ENCODE data around the gene HACD2. TPM values are rescaled to one million over a fixed set of nuclear protein-coding genes. Genes with fewer than 3 reads are reported as not detected.

The HACD2 gene
- total and polyA plus RNA-seq, 2 donors (not counting 3 experiments of a cell fraction or from before 2014, with no cell fraction given) = 17.0 to 20.9 TPM

GRCh38 chr3:123552095-123552714 lies 32.6 kb downstream of the HACD2 start:
- Histone ChIP-seq H3K9me3 (replicated peaks; ENCODE audit: control insufficient read depth, insufficient read depth, low read length) (no peaks in the 10 kb centered on the region), H3K9me1 (replicated peaks; ENCODE audit: control insufficient read depth, extremely low read depth, insufficient read depth, low read length) (no peaks in the 10 kb centered on the region), H3K4me1 (ENCODE audit: control insufficient read depth, extremely low read depth, insufficient read depth, low read length) (no peaks in the 10 kb centered on the region), H3K79me2 (ENCODE audit: control insufficient read depth, insufficient read depth, low read length) (no peaks in the 10 kb centered on the region), H3K27ac (ENCODE audit: insufficient read depth, low read depth, low read length) (no peak overlapping the region), H4K20me1 (replicated peaks; ENCODE audit: control insufficient read depth, extremely low read depth, insufficient read depth, low read length) (no peaks in the 10 kb centered on the region), H3K9ac (replicated peaks; ENCODE audit: extremely low read depth, insufficient read depth, low read length) (no peak overlapping the region), H3K4me2 (ENCODE audit: insufficient read depth, low read length) (no peak overlapping the region), H3K36me3 (ENCODE audit: control insufficient read depth in 2 of 2, extremely low read depth in 1 of 2, insufficient read depth in 2 of 2, low read length in 2 of 2) (peaks cover 0 to 8% of the 10 kb centered on the region in 2 experiments), H3K4me3 (replicated peaks in 1 of 3; ENCODE audit: insufficient read depth in 1 of 3, low read depth in 1 of 3, low read length in 3 of 3) (no peak overlapping the region), H2AFZ (ENCODE audit: low read depth, low read length) (no peak overlapping the region), H3K27me3 (ENCODE audit: control insufficient read depth in 2 of 2, insufficient read depth in 2 of 2, low read length in 2 of 2) (no peaks in the 10 kb centered on the region)
- intact Hi-C loops (cut with micrococcal nuclease) = no loop called here
- BruUV-seq (replicated peaks) = no TSS peak
- ChIA-PET CTCF (interaction anchor here (0.8 to 1.1 kb wide), 4 partner anchors 14 to 221 kb away, joined by 3 to 5 read pairs (median 4); no protein-coding TSS in a partner anchor), POLR2A (no interaction called here)
- dilution Hi-C loops (cut with MboI; ENCODE audit: extremely low pct_ligation_motif_present, low sequenced_read_pairs) = no loop called here
- peak; percentile 47 to 54 for TF ChIP-seq CTCF (IDR thresholded peaks at IDR 0.05; ENCODE audit: extremely low read depth in 1 of 2, insufficient read depth in 1 of 2, low read depth in 1 of 2, low read length in 2 of 2)
- TF ChIP-seq GATA2 (IDR thresholded peaks at IDR 0.05; ENCODE audit: insufficient read depth, insufficient read length, low read depth, low read length) = no peak
- FAIRE-seq = peak; percentile 67
- peak; percentile 45 for DNase-seq (ENCODE audit: low read depth, low spot score)

- POLR2A ChIA-PET = no interaction called here
- no peaks in the 10 kb centered on the region for H3K27me3 ChIP-seq (ENCODE audit: control insufficient read depth in 2 of 2, insufficient read depth in 2 of 2, low read length in 2 of 2)
- dilution Hi-C loops (cut with MboI; ENCODE audit: extremely low pct_ligation_motif_present, low sequenced_read_pairs) = no loop called here
- no peak for DNase-seq (ENCODE audit: low read depth, low spot score)
- no peak overlapping the region for H3K4me3 ChIP-seq (replicated peaks in 1 of 3; ENCODE audit: insufficient read depth in 1 of 3, low read depth in 1 of 3, low read length in 3 of 3)
- peaks cover 0 to 8% of the 10 kb centered on the region in 2 experiments for H3K36me3 ChIP-seq (ENCODE audit: control insufficient read depth in 2 of 2, extremely low read depth in 1 of 2, insufficient read depth in 2 of 2, low read length in 2 of 2)
- no peak overlapping the region for H3K27ac ChIP-seq (ENCODE audit: insufficient read depth, low read depth, low read length)
- no peaks in the 10 kb centered on the region for H3K4me1 ChIP-seq (ENCODE audit: control insufficient read depth, extremely low read depth, insufficient read depth, low read length)
- no peak overlapping the region for H3K9ac ChIP-seq (replicated peaks; ENCODE audit: extremely low read depth, insufficient read depth, low read length)
- no peaks in the 10 kb centered on the region for H3K79me2 ChIP-seq (ENCODE audit: control insufficient read depth, insufficient read depth, low read length)
- BruUV-seq (replicated peaks) = no TSS peak
- no peak overlapping the region for H3K4me2 ChIP-seq (ENCODE audit: insufficient read depth, low read length)
- TF ChIP-seq GATA2 (IDR thresholded peaks at IDR 0.05; ENCODE audit: insufficient read depth, insufficient read length, low read depth, low read length) (no peak), POLR2A (IDR thresholded peaks at IDR 0.05; ENCODE audit: low read depth, low read length) (no peak), POLR2AphosphoS5 (IDR thresholded peaks at IDR 0.05; ENCODE audit: insufficient read depth, low read depth, low read length) (no peak), MYC (IDR thresholded peaks at IDR 0.05; ENCODE audit: low read depth, low read length) (no peak), FOS (IDR thresholded peaks at IDR 0.05; ENCODE audit: borderline replicate concordance, insufficient read depth, low read length) (no peak), EZH2 (IDR thresholded peaks at IDR 0.05; ENCODE audit: borderline replicate concordance, low read depth, low read length, severe bottlenecking) (no peak), CTCF (IDR thresholded peaks at IDR 0.05; ENCODE audit: extremely low read depth in 1 of 2, insufficient read depth in 1 of 2, low read depth in 1 of 2, low read length in 2 of 2) (no peak)
- CTCF ChIA-PET = interaction anchor here (0.8 to 2.5 kb wide), 3 partner anchors 8 to 59 kb away, joined by 3 to 21 read pairs (median 4); no protein-coding TSS in a partner anchor
- intact Hi-C loops (cut with micrococcal nuclease) = no loop called here
- no peaks in the 10 kb centered on the region for H3K9me1 ChIP-seq (replicated peaks; ENCODE audit: control insufficient read depth, extremely low read depth, insufficient read depth, low read length)
- FAIRE-seq = no peak
- no peaks in the 10 kb centered on the region for H4K20me1 ChIP-seq (replicated peaks; ENCODE audit: control insufficient read depth, extremely low read depth, insufficient read depth, low read length)
- H2AFZ ChIP-seq (ENCODE audit: low read depth, low read length) = no peak overlapping the region
- no peaks in the 10 kb centered on the region for H3K9me3 ChIP-seq (replicated peaks; ENCODE audit: control insufficient read depth, insufficient read depth, low read length)
These were observed 36.9 kb downstream of the HACD2 start for GRCh38 chr3:123547881-123548519.

All from endothelial cell of umbilical vein (primary cell).